ENCODE results near the gene ORAI1. TPM values are rescaled to one million over a fixed set of nuclear protein-coding genes. Genes with fewer than 3 reads are reported as not detected.
"Not testable (repeated sequence)": the region's sequence is repeated elsewhere in the genome, so short reads cannot be mapped to it uniquely, and the experiment has no call there.

The ORAI1 gene
- total RNA-seq, 1 donor from 2014 or later, result 10.3 TPM

DNA sequence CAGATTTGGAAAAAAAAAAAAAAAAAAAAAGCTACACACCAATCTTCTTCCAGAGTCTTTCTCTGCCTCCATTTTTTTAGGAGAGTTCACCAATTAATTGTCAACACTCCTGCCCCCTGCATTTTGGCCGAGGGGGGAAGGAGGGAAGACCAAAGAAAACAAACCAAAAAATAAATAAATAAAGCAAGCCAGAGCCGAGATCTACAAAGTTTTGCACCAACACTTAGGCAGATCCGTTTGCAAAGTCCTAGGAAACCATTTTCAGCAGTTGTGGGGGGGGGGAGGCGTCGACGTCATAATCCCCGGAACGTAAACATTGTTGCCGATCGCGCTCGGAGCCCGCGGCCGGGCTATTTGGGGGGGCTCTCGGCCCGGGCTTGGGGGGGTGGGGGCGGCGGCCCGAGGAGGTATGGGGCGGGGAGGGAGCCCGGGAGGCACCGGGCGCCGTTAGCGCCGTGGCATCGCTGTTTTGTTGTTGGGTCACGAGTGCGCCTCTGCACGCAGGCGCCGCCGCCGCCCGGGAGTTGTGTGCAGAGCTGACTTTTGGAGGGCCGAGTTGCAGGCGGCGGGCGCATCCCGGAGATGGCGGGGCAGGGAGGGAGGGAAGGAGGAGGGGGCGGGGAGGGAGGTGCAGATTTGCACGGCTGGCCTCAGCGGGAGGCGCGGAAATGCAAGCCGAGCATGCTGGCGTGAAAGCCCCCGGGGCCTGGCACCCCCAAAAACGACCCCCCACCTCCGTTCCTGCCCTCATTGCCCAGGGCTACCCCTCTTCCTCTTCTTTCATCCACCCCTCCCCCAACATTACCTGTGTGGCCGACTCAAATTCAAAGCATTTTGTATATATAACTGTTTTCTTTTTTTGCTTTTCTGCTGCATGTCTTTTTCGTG, 46.1 kb upstream of the ORAI1 start:
- TF ChIP-seq CTCF (IDR thresholded peaks at IDR 0.05; ENCODE audit: unreplicated experiment), result no peak

DNA sequence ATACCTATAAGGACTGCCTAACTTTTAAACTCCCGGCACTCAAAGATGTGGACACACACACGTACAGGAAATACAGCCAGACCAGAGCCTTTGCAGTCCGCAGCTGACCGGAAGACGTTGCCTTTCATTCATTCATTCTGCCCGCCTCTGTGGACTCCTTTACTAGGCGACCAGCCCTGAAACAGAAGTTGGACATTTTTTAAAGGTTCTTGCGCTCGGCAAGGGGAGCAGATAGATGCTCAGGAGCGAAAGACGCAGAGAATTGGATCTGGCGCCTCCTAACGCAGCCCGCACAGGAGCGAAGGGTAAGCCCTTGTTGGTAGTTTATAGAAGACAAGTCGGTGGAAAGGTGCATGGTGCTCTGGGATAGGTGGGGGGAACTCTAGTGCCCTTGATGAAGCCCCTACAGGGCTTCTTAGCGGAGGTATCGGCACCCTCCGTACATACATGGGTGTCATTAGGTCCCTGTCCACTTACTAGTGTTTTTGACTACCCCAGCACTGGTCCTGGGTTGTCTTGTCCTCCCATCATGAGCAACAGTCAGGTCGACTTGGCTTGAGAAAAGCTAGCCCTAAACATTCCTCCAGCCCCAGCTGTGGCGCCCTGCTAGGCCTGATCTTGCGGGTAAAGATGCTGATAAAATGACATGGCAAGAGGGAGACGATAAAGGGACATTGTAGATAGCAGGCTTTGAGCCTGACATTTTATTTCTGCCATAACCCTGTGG, 45.2 kb upstream of the ORAI1 start, which contains the start of gene KDM2B:
KDM2B (minus strand) TSS at position 65 of the 727 bp plus-strand sequence. CDS start 112 bp downstream, outside the sequence.
- peak within 1 kb of the TSS; percentile 87 for H3K4me3 Mint-ChIP-seq
- H3K36me3 Mint-ChIP-seq, result no peaks in the 10 kb centered on the region
- H3K4me1 Mint-ChIP-seq, result peaks cover 42% of the 10 kb centered on the region
- DNase-seq (ENCODE audit: low spot score in 2 of 2, unreplicated experiment in 2 of 2), result peak in 1 of 2 experiments; percentile 45
- H3K9me3 Mint-ChIP-seq, result no peaks in the 10 kb centered on the region
- H3K27ac Mint-ChIP-seq, result peak within 1 kb of the TSS; percentile 96
- no peak for TF ChIP-seq CTCF (IDR thresholded peaks at IDR 0.05; ENCODE audit: unreplicated experiment)
- H3K27me3 Mint-ChIP-seq (ENCODE audit: low read depth), result no peaks in the 10 kb centered on the region

More for the DNA sequence above, 46.1 kb upstream of the ORAI1 start:
- H3K36me3 Mint-ChIP-seq, result no peaks in the 10 kb centered on the region
- peaks cover 51% of the 10 kb centered on the region for H3K4me1 Mint-ChIP-seq
- DNase-seq (ENCODE audit: low spot score in 2 of 2, unreplicated experiment in 2 of 2), result peak; percentile 58 to 75
- no peaks in the 10 kb centered on the region for H3K9me3 Mint-ChIP-seq
- peak overlapping the region; percentile 87 for H3K4me3 Mint-ChIP-seq
- peak overlapping the region; percentile 96 for H3K27ac Mint-ChIP-seq
- no peaks in the 10 kb centered on the region for H3K27me3 Mint-ChIP-seq (ENCODE audit: low read depth)

GRCh38 chr12:121581686-121582429, 44.5 kb upstream of the ORAI1 start:
- no peaks in the 10 kb centered on the region for H3K36me3 Mint-ChIP-seq
- peaks cover 34% of the 10 kb centered on the region for H3K4me1 Mint-ChIP-seq
- no peak for TF ChIP-seq CTCF (IDR thresholded peaks at IDR 0.05; ENCODE audit: unreplicated experiment)
- peak overlapping the region; percentile 87 for H3K4me3 Mint-ChIP-seq
- H3K9me3 Mint-ChIP-seq, result no peaks in the 10 kb centered on the region
- no peak for DNase-seq (ENCODE audit: low spot score in 2 of 2, unreplicated experiment in 2 of 2)
- no peaks in the 10 kb centered on the region for H3K27me3 Mint-ChIP-seq (ENCODE audit: low read depth)
- H3K27ac Mint-ChIP-seq, result peak overlapping the region; percentile 78

GRCh38 chr12:121582583-121583333, 43.6 kb upstream of the ORAI1 start:
- TF ChIP-seq CTCF (IDR thresholded peaks at IDR 0.05; ENCODE audit: unreplicated experiment), result no peak
- Mint-ChIP-seq H3K4me3 (peak overlapping the region; percentile 37), H3K4me1 (peaks cover 25% of the 10 kb centered on the region), H3K36me3 (no peaks in the 10 kb centered on the region), H3K27me3 (ENCODE audit: low read depth) (no peaks in the 10 kb centered on the region), H3K9me3 (no peaks in the 10 kb centered on the region), H3K27ac (peak overlapping the region; percentile 73)
- DNase-seq (ENCODE audit: low spot score in 2 of 2, unreplicated experiment in 2 of 2), result no peak

DNA sequence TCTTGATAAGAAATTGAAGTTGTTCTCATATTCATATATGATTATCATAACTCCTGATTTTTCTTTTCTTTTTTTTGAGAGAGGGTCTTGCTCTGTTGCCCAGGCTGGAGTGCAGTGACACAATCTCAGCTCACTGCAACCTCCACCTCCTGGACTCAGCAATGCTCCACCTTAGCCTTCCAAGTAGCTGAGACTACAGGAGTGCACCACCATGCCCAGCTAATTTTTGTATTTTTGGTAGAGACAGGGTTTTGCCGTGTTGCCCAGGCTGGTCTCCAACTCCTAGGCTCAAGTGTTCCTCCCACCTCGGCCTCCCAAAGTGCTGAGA, 43.0 kb upstream of the ORAI1 start:
- peaks cover 25% of the 10 kb centered on the region for H3K4me1 Mint-ChIP-seq
- H3K27ac Mint-ChIP-seq; H3K36me3 Mint-ChIP-seq; H3K4me3 Mint-ChIP-seq; H3K9me3 Mint-ChIP-seq; DNase-seq (ENCODE audit: low spot score in 2 of 2, unreplicated experiment in 2 of 2); H3K27me3 Mint-ChIP-seq (ENCODE audit: low read depth): not testable (repeated sequence)

DNA sequence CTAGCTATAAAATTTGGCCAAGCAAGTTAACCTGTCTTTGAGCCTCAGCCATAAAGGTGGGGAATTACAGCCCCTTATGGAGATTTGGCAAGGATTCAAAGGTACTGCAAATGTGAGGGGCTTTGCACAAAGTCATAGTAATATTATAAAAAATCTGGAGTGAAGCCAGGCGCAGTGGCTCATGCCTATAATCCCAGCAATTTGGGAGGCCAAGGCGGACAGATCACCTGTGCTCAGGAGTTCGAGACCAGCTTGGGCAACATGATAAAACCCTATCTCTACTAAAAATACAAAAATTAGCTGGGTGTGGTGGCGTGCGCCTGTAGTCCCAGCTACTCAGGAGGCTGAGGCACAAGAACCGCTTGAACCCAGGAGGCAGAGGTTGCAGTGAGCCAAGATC, 41.4 kb upstream of the ORAI1 start:
- H3K9me3 Mint-ChIP-seq; H3K27me3 Mint-ChIP-seq (ENCODE audit: low read depth); H3K4me3 Mint-ChIP-seq; H3K36me3 Mint-ChIP-seq; DNase-seq (ENCODE audit: low spot score in 2 of 2, unreplicated experiment in 2 of 2); H3K27ac Mint-ChIP-seq: not testable (repeated sequence)
- peaks cover 23% of the 10 kb centered on the region for H3K4me1 Mint-ChIP-seq

All from mesothelial cell of epicardium (in vitro differentiated cells).